SK-N-MC (cell line): ENCODE results near the gene GMCL2.

Source experiments
- DNase-seq: peaks from one replicate; pipeline ENCODE4 v3.0.0-alpha.2; 2011; ENCODE audit warnings: low read depth, low spot score
- H3K27ac ChIP-seq: fragments of 200-600 bp; sonication (generic); 2 replicates; pipeline ENCODE4 v1.5.1; 2016; ENCODE audit warnings: mixed run types
- H3K36me3 ChIP-seq: fragments of 200-600 bp; sonication (generic); 2 replicates; pipeline ENCODE4 v1.6.1; 2017; ENCODE audit warnings: antibody characterized with exemption, low read length, mixed read lengths; ENCODE audit not compliant: insufficient read depth
- H3K4me3 ChIP-seq: fragments of 200-600 bp; sonication (generic); 2 replicates; pipeline ENCODE4 v1.5.1; 2016
- H3K9ac ChIP-seq: fragments of 200-600 bp; sonication (generic); 2 replicates; pipeline ENCODE4 v1.8.0; 2017; ENCODE audit warnings: mixed run types, mixed read lengths; ENCODE audit not compliant: insufficient read length
- H3K9me3 ChIP-seq: fragments of 200-600 bp; sonication (generic); 2 replicates; pipeline ENCODE4 v1.6.1; 2017; ENCODE audit warnings: low read depth, mild to moderate bottlenecking, antibody characterized with exemption, low read length, moderate library complexity, mixed read lengths
- EZH2 ChIP-seq: fragments of 200-600 bp; sonication (generic); IDR thresholded peaks from one replicate; pipeline ENCODE4 v1.6.1; 2017; ENCODE audit warnings: antibody characterized with exemption
- FOXP2 ChIP-seq: optimal IDR thresholded peaks from 2 replicates; pipeline ENCODE3; 2011; ENCODE audit warnings: mild to moderate bottlenecking, moderate library complexity; ENCODE audit not compliant: insufficient read depth; ENCODE audit errors: extremely low read length, control extremely low read depth
- POLR2AphosphoS5 ChIP-seq: IDR thresholded peaks from 2 replicates; pipeline ENCODE4 v1.6.1; 2012; ENCODE audit warnings: mild to moderate bottlenecking, low read depth, low read length, borderline replicate concordance

The GMCL2 gene

GRCh38 chr5:178211095-178212048 lies 24.2 kb upstream of the GMCL2 start:
- TF ChIP-seq EZH2, result no peak
- TF ChIP-seq POLR2AphosphoS5, result peak; percentile 14
- no peak for TF ChIP-seq FOXP2
- no peak overlapping the region for H3K9ac ChIP-seq
- DNase-seq, result no peak
- H3K4me3 ChIP-seq, result no peak overlapping the region
- H3K9me3 ChIP-seq, result no peaks in the 10 kb centered on the region
- H3K27ac ChIP-seq, result no peak overlapping the region; the same call in 1 of the 2 replicates
- H3K36me3 ChIP-seq, result peaks cover 97% of the 10 kb centered on the region

- no peak overlapping the region; the same call in 1 of the 2 replicates for H3K27ac ChIP-seq
- no peak overlapping the region for H3K4me3 ChIP-seq
- H3K9ac ChIP-seq, result no peak overlapping the region
- DNase-seq, result no peak
- no peaks in the 10 kb centered on the region for H3K9me3 ChIP-seq
- H3K36me3 ChIP-seq, result peaks cover 97% of the 10 kb centered on the region
- TF ChIP-seq FOXP2 (no peak), EZH2 (no peak), POLR2AphosphoS5 (no peak)
Observed at GRCh38 chr5:178210686-178211085, 23.5 kb upstream of the GMCL2 start.

- Histone ChIP-seq H3K27ac (no peak overlapping the region), H3K36me3 (peaks cover 97% of the 10 kb centered on the region), H3K9me3 (no peaks in the 10 kb centered on the region), H3K9ac (no peak overlapping the region), H3K4me3 (no peak overlapping the region)
- TF ChIP-seq EZH2, result no peak
- no peak for TF ChIP-seq POLR2AphosphoS5
- TF ChIP-seq FOXP2, result no peak
- no peak for DNase-seq
Observed at GRCh38 chr5:178210073-178210535, 22.9 kb upstream of the GMCL2 start.

GRCh38 chr5:178209334-178210072 lies 22.3 kb upstream of the GMCL2 start:
- TF ChIP-seq EZH2, result no peak
- DNase-seq, result no peak
- H3K9ac ChIP-seq, result no peak overlapping the region
- H3K27ac ChIP-seq, result no peak overlapping the region
- no peaks in the 10 kb centered on the region for H3K9me3 ChIP-seq
- no peak overlapping the region for H3K4me3 ChIP-seq
- peaks cover 91% of the 10 kb centered on the region for H3K36me3 ChIP-seq

GRCh38 chr5:178208540-178209227 lies 21.5 kb upstream of the GMCL2 start:
- no peaks in the 10 kb centered on the region for H3K9me3 ChIP-seq
- no peak overlapping the region for H3K9ac ChIP-seq
- H3K4me3 ChIP-seq, result no peak overlapping the region
- DNase-seq, result no peak
- TF ChIP-seq FOXP2, result no peak
- TF ChIP-seq POLR2AphosphoS5, result peak; percentile 9; the same call in 1 of the 2 replicates
- H3K36me3 ChIP-seq, result peaks cover 85% of the 10 kb centered on the region
- H3K27ac ChIP-seq, result 0 out of 2 replicates have a peak overlapping the region, but pooled peaks have one; percentile 6

GRCh38 chr5:178207917-178208280 lies 20.7 kb upstream of the GMCL2 start:
- no peaks in the 10 kb centered on the region for H3K9me3 ChIP-seq
- peaks cover 77% of the 10 kb centered on the region for H3K36me3 ChIP-seq
- H3K9ac ChIP-seq, result no peak overlapping the region
- no peak overlapping the region for H3K4me3 ChIP-seq
- no peak for DNase-seq
- H3K27ac ChIP-seq, result 0 out of 2 replicates have a peak overlapping the region, but pooled peaks have one; percentile 7
- no peak; the same call in 1 of the 2 replicates for TF ChIP-seq POLR2AphosphoS5
- TF ChIP-seq FOXP2, result no peak
- no peak for TF ChIP-seq EZH2

- 0 out of 2 replicates have a peak, but pooled peaks have one; percentile 8 for TF ChIP-seq POLR2AphosphoS5
- TF ChIP-seq FOXP2, result no peak
- Histone ChIP-seq H3K9ac (no peak overlapping the region), H3K4me3 (peak overlapping the region; percentile 24; the same call in 1 of the 2 replicates), H3K27ac (0 out of 2 replicates have a peak overlapping the region, but pooled peaks have one; percentile 7), H3K36me3 (peaks cover 72% of the 10 kb centered on the region), H3K9me3 (no peaks in the 10 kb centered on the region)
- no peak for DNase-seq
Observed at GRCh38 chr5:178207183-178207916, 20.2 kb upstream of the GMCL2 start.
